B cell (primary cell): Measurements from ENCODE around the gene SERGEF. TPM values are rescaled to one million over a fixed set of nuclear protein-coding genes. Genes with fewer than 3 reads are reported as not detected.

Experiments used
- ATAC-seq: fragments of 200-7000 bp; cut with Tn5 transposase; one replicate; pipeline ENCODE4 v1.10.0; 2021; ENCODE audit warnings: low read depth, mild to moderate bottlenecking, moderate number of reproducible peaks, moderate library complexity
- CTCF ChIA-PET: fragments of 350-600 bp; sonication (Branson Sonifier 250); formaldehyde crosslinking; loops from one replicate; lab custom pipeline; 2021; ENCODE audit warnings: antibody characterized with exemption, inconsistent platforms; lab: Charles Lee
- POLR2A ChIA-PET: fragments of 350-600 bp; sonication (Branson Sonifier 250); formaldehyde crosslinking; loops from one replicate; lab custom pipeline; 2021; ENCODE audit warnings: antibody characterized with exemption; lab: Charles Lee
- DNase-seq: peaks from one replicate; pipeline ENCODE4 v3.0.0; 2013
- H2AFZ ChIP-seq: 2 replicates; pipeline ENCODE4 v1.6.1; 2012; ENCODE audit warnings: mild to moderate bottlenecking, low read depth, low read length; ENCODE audit not compliant: insufficient read depth, poor library complexity, severe bottlenecking
- H3K27ac ChIP-seq, 2 donors: 1 replicate in 1 of 2; 2 replicates in 1 of 2; pipeline ENCODE4 v1.5.1; 2012 to 2013; ENCODE audit warnings: low read length in 2 of 2, mild to moderate bottlenecking in 2 of 2, moderate library complexity in 1 of 2
- H3K27me3 ChIP-seq, 4 experiments: fragments of 200-600 bp in 1 of 4; sonication (generic) in 1 of 4; replicated peaks in 1 of 4; 1 replicate in 2 of 4; 2 replicates in 2 of 4; pipeline versions ENCODE4 v1.6.1 to v1.7.0; 2013 to 2016; ENCODE audit warnings: low read length in 3 of 4, mild to moderate bottlenecking in 2 of 4, mixed read lengths in 1 of 4, moderate library complexity in 1 of 4; ENCODE audit not compliant: insufficient read depth in 4 of 4, control insufficient read depth in 3 of 4; ENCODE audit errors: control extremely low read depth in 1 of 4
- H3K36me3 ChIP-seq, 2 experiments: replicated peaks in 1 of 2; 1 replicate in 1 of 2; 2 replicates in 1 of 2; pipeline versions ENCODE4 v1.6.1 to v1.7.1; 2013; ENCODE audit warnings: low read length in 1 of 2; ENCODE audit not compliant: insufficient read depth in 2 of 2, control insufficient read depth in 1 of 2; ENCODE audit errors: control extremely low read depth in 1 of 2, extremely low read depth in 1 of 2
- H3K4me1 ChIP-seq, 2 donors: fragments of 200-600 bp in 1 of 2; sonication (generic) in 1 of 2; 1 replicate in 1 of 2; 2 replicates in 1 of 2; pipeline versions ENCODE4 v1.5.1 to v1.6.1; 2013 to 2017; ENCODE audit warnings: low read length in 2 of 2; ENCODE audit not compliant: control insufficient read depth in 2 of 2, insufficient read depth in 2 of 2
- H3K4me2 ChIP-seq: replicated peaks from 2 replicates; pipeline ENCODE3; 2012; ENCODE audit warnings: mild to moderate bottlenecking, low read depth, low read length; ENCODE audit not compliant: poor library complexity, severe bottlenecking
- H3K4me3 ChIP-seq, 5 experiments: fragments of 200-600 bp in 1 of 5; sonication (generic) in 1 of 5; 1 replicate in 3 of 5; 2 replicates in 2 of 5; pipeline versions ENCODE4 v1.5.1 to v1.7.0; 2011 to 2016; ENCODE audit warnings: low read length in 4 of 5, mild to moderate bottlenecking in 4 of 5, low read depth in 2 of 5, control low read depth in 1 of 5, moderate library complexity in 1 of 5; ENCODE audit not compliant: insufficient read depth in 1 of 5; ENCODE audit errors: control extremely low read depth in 1 of 5, extremely low read depth in 1 of 5
- H3K79me2 ChIP-seq: fragments of 200-600 bp; sonication (generic); one replicate; pipeline ENCODE4 v1.6.0; 2016; ENCODE audit warnings: low read length; ENCODE audit not compliant: control insufficient read depth, insufficient read depth
- H3K9ac ChIP-seq: fragments of 200-600 bp; sonication (generic); 2 replicates; pipeline ENCODE4 v1.6.1; 2017; ENCODE audit warnings: mild to moderate bottlenecking, low read length, moderate library complexity
- H3K9me3 ChIP-seq, 3 donors: one replicate each; pipeline versions ENCODE4 v1.6.1 to v1.7.1; 2013; ENCODE audit warnings: low read length in 2 of 3; ENCODE audit not compliant: control insufficient read depth in 2 of 3, insufficient read depth in 1 of 3; ENCODE audit errors: control extremely low read depth in 1 of 3
- H4K20me1 ChIP-seq: 2 replicates; pipeline ENCODE4 v1.6.0; 2012; ENCODE audit warnings: mild to moderate bottlenecking, low read length; ENCODE audit not compliant: insufficient read depth, control insufficient read depth, poor library complexity, severe bottlenecking
- H3K27ac Mint-ChIP-seq: one replicate; pipeline ENCODE4 v1.8.0; 2021; ENCODE audit warnings: mixed read lengths
- H3K27me3 Mint-ChIP-seq: one replicate; pipeline ENCODE4 v1.8.0; 2021; ENCODE audit warnings: mixed read lengths
- H3K4me1 Mint-ChIP-seq: one replicate; pipeline ENCODE4 v1.8.0; 2021; ENCODE audit warnings: mixed read lengths
- H3K4me3 Mint-ChIP-seq: one replicate; pipeline ENCODE4 v1.8.0; 2021; ENCODE audit warnings: mixed read lengths
- H3K9me3 Mint-ChIP-seq: one replicate; pipeline ENCODE4 v1.8.0; 2022; ENCODE audit warnings: mixed read lengths; ENCODE audit not compliant: insufficient read depth
- CTCF ChIP-seq: fragments of 200-600 bp; IDR thresholded peaks from one replicate; pipeline ENCODE4 v1.8.0; 2022; ENCODE audit warnings: antibody characterized with exemption, mild to moderate bottlenecking
- EZH2 ChIP-seq: IDR thresholded peaks from 2 replicates; pipeline ENCODE4 v1.6.1; 2012; ENCODE audit warnings: borderline replicate concordance, low read depth, mild to moderate bottlenecking, moderate library complexity, low read length; ENCODE audit not compliant: insufficient read depth, poor library complexity, severe bottlenecking
- WGBS: methylation state at CpG from one replicate; pipeline ENCODE4 v1.1.5; 2013; ENCODE audit warnings: missing lambda C conversion rate; ENCODE audit not compliant: insufficient coverage; 5-methylcytosine and 5-hydroxymethylcytosine counted together
- intact Hi-C: fragments of 100-400 bp; cut with micrococcal nuclease; formaldehyde crosslinking; loops from one replicate; pipeline ENCODE4 v1.10.0; 2022
- polyA plus RNA-seq: library from polyadenylated mRNA; depleted of rRNA; stranded (reverse); fragments of >200 nt; gene quantifications from 2 replicates; pipeline ENCODE4 v1.2.3, GENCODE V29; 2012
- total RNA-seq, 2 donors: library from RNA; stranded (reverse); fragments of 120-200 nt in 1 of 2; gene quantifications; 1 replicate in 1 of 2; 2 replicates in 1 of 2; pipeline versions ENCODE4 v1.2.3 to v1.2.4, GENCODE V29; 2013 to 2022

The SERGEF gene
- total and polyA plus RNA-seq, 2 donors (not counting 1 experiment from before 2014, with no cell fraction given) = 24.2 to 54.3 TPM

- H3K4me3 Mint-ChIP-seq = no peak overlapping the region
- no peaks in the 10 kb centered on the region for H3K27me3 Mint-ChIP-seq
- no peak for TF ChIP-seq EZH2
- no peak for TF ChIP-seq CTCF
- ChIA-PET CTCF (no interaction called here), POLR2A (no interaction called here)
- no peaks in the 10 kb centered on the region for H4K20me1 ChIP-seq
- H3K4me1 Mint-ChIP-seq = no peaks in the 10 kb centered on the region
- no peak overlapping the region for H3K4me3 ChIP-seq
- peaks cover 0 to 6% (median 0%) of the 10 kb centered on the region in 3 donors for H3K9me3 ChIP-seq
- WGBS = 100% methylated on average over 1 of the region's 1 CpG
- H3K4me2 ChIP-seq = no peak overlapping the region
- no peak overlapping the region for H3K27ac Mint-ChIP-seq
- H3K9ac ChIP-seq = no peak overlapping the region
- intact Hi-C loops = no loop called here
- H3K36me3 ChIP-seq = peaks cover 0 to 11% of the 10 kb centered on the region in 2 experiments
- no peaks in the 10 kb centered on the region for H3K27me3 ChIP-seq
- no peak overlapping the region for H2AFZ ChIP-seq
- H3K4me1 ChIP-seq = no peaks in the 10 kb centered on the region
- H3K27ac ChIP-seq = no peak overlapping the region
- peaks cover 3% of the 10 kb centered on the region for H3K9me3 Mint-ChIP-seq
- ATAC-seq (no peak), DNase-seq (no peak)
- H3K79me2 ChIP-seq = no peaks in the 10 kb centered on the region
These were observed 73.3 kb downstream of the SERGEF start for GRCh38 chr11:17939542-17939941.

DNA sequence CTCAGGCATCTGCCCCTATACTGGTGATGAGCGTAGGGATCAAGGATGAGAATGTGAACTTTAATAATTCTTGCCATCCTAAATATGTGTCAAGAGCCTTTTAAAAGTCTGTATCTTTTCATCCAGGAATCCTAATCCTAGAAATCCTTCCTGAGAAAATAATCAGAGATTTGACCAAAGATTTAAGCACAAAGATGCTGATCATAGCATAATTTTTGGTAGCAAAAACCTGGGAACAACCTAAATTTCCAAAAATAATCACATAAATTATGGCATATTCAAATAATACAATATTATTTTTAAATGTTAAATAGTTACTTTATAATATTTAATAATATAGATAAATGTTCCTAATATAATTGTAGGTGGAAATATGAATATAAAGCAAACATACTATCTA lies 76.1 kb downstream of the SERGEF start:
- H3K27me3 Mint-ChIP-seq = no peaks in the 10 kb centered on the region
- TF ChIP-seq EZH2 = no peak
- no peak for TF ChIP-seq CTCF
- Histone ChIP-seq H3K4me2 (no peak overlapping the region), H3K9ac (no peak overlapping the region), H3K79me2 (no peaks in the 10 kb centered on the region), H3K4me1 (no peaks in the 10 kb centered on the region), H3K27ac (no peak overlapping the region), H3K9me3 (peaks cover 0 to 2% (median 0%) of the 10 kb centered on the region in 3 donors), H3K36me3 (peaks cover 0 to 5% of the 10 kb centered on the region in 2 experiments), H4K20me1 (no peaks in the 10 kb centered on the region), H3K4me3 (no peak overlapping the region), H2AFZ (no peak overlapping the region), H3K27me3 (no peaks in the 10 kb centered on the region)
- ATAC-seq = no peak
- ChIA-PET CTCF (no interaction called here), POLR2A (no interaction called here)
- no CpG with 5 or more reads among the region's 1 CpG for WGBS
- H3K27ac Mint-ChIP-seq = no peak overlapping the region
- intact Hi-C loops = no loop called here
- H3K4me1 Mint-ChIP-seq = no peaks in the 10 kb centered on the region
- no peak for DNase-seq
- no peak overlapping the region for H3K4me3 Mint-ChIP-seq
- H3K9me3 Mint-ChIP-seq = peaks cover 5% of the 10 kb centered on the region
